K562 (cell line): ENCODE data around the gene LAMA2. TPM values are rescaled to one million over a fixed set of nuclear protein-coding genes. Genes with fewer than 3 reads are reported as not detected.

Source experiments
- ATF4 ChIP-seq: fragments of 450-650 bp; formaldehyde crosslinking; IDR thresholded peaks from 2 replicates; pipeline ENCODE4 v1.4.0; 2022; ENCODE audit warnings: mild to moderate bottlenecking, moderate library complexity
- ATF6 ChIP-seq: sonication (generic); formaldehyde crosslinking; IDR thresholded peaks from 2 replicates; pipeline ENCODE4 v1.4.0; 2020; ENCODE audit warnings: mild to moderate bottlenecking, missing genetic modification reagents
- E2F1 ChIP-seq: sonication (generic); formaldehyde crosslinking; IDR thresholded peaks from 2 replicates; pipeline ENCODE4 v1.8.1; 2023; ENCODE audit warnings: mild to moderate bottlenecking, missing genetic modification reagents, moderate library complexity
- HSF4 ChIP-seq: fragments of 250-450 bp; sonication (Bioruptor Pico); IDR thresholded peaks from 2 replicates; pipeline ENCODE4 v2.1.2; 2022; ENCODE audit warnings: mild to moderate bottlenecking, moderate library complexity, borderline replicate concordance
- SAP30 ChIP-seq: fragments of 200-600 bp; sonication (generic); IDR thresholded peaks from 2 replicates; pipeline ENCODE4 v1.6.1; 2012; ENCODE audit warnings: borderline replicate concordance, low read depth, mild to moderate bottlenecking, moderate library complexity, low read length, control low read depth, inconsistent platforms; ENCODE audit not compliant: insufficient read depth, poor library complexity, severe bottlenecking
- ZKSCAN8 ChIP-seq: fragments of 200-800 bp; sonication (Bioruptor generic); IDR thresholded peaks from 2 replicates; pipeline ENCODE4 v1.6.1; 2016; ENCODE audit warnings: missing genetic modification characterization, missing compliant biosample characterization
- polyA plus RNA-seq, 8 experiments: library from polyadenylated mRNA; depleted of rRNA in 4 of 8; stranded (reverse) in 5 of 8; unstranded in 3 of 8; fragments of >200 nt; fragmentation: Nextera tagmentation in 2 of 8; fragmentation: Illumina TruSeq in 1 of 8; extraction: Ambion mirVana in 2 of 8; extraction: Trizol in 1 of 8; gene quantifications; 2 replicates each; pipeline versions ENCODE4 v1.2.1 to v1.2.3, GENCODE V29; 2011 to 2014; ENCODE audit warnings: inconsistent platforms in 1 of 8, missing spikeins in 1 of 8
- total RNA-seq, 7 experiments: library from RNA; depleted of rRNA in 6 of 7; stranded (reverse); fragments of >200 nt in 6 of 7; fragmentation: Illumina TruSeq in 2 of 7; extraction: Trizol in 2 of 7; gene quantifications; 2 replicates each; pipeline versions ENCODE4 v1.2.1 to v1.2.3, GENCODE V29; 2011 to 2021; ENCODE audit warnings: low replicate concordance in 1 of 7

The LAMA2 gene
- total and polyA plus RNA-seq, 9 of the 15 experiments (the other 6 are each of a cell fraction or from before 2014, with no cell fraction given): 0.04 to 1.5 (median 0.36) TPM

GRCh38 chr6:129215916-129216520 is 333.1 kb downstream of the LAMA2 start (continued):
- TF ChIP-seq ATF6 (CRISPR knock-in tag) (no peak), HSF4 (CRISPR knock-in tag) (no peak), E2F1 (CRISPR knock-in tag) (no peak), ATF4 (CRISPR knock-in tag) (no peak), ZKSCAN8 (CRISPR knock-in tag) (no peak), SAP30 (no peak)
